Activated CD8-positive, alpha-beta memory T cell treated with anti-CD3 and anti-CD28 coated beads, Interleukin-2, amount 10 ng/mL, durations not matched to agents 7 days and 5 days (primary cell): ENCODE data around the gene PCDHGA1. TPM values are rescaled to one million over a fixed set of nuclear protein-coding genes. Genes with fewer than 3 reads are reported as not detected.

ENCODE experiments used
- ATAC-seq: fragments of 150-1000 bp; cut with Tn5 transposase; one replicate; pipeline ENCODE4 v1.10.0; 2021; ENCODE audit warnings: moderate library complexity
- CTCF ChIA-PET: fragments of 350-600 bp; sonication (Branson Sonifier 250); formaldehyde crosslinking; loops from one replicate; lab custom pipeline; 2021; ENCODE audit warnings: antibody characterized with exemption; lab: Charles Lee
- DNase-seq: peaks from one replicate; pipeline ENCODE4 v3.0.0-alpha.2; 2020
- H3K27ac Mint-ChIP-seq: one replicate; pipeline ENCODE4 v1.8.0; 2021; ENCODE audit warnings: mild to moderate bottlenecking, mixed read lengths
- H3K27me3 Mint-ChIP-seq: one replicate; pipeline ENCODE4 v1.8.0; 2021; ENCODE audit warnings: mixed read lengths
- H3K36me3 Mint-ChIP-seq: one replicate; pipeline ENCODE4 v1.8.0; 2021; ENCODE audit warnings: mild to moderate bottlenecking, mixed read lengths
- H3K4me1 Mint-ChIP-seq: one replicate; pipeline ENCODE4 v1.8.0; 2021; ENCODE audit warnings: mixed read lengths
- H3K4me3 Mint-ChIP-seq: one replicate; pipeline ENCODE4 v1.8.0; 2021; ENCODE audit warnings: mild to moderate bottlenecking, moderate library complexity, mixed read lengths
- H3K9me3 Mint-ChIP-seq: one replicate; pipeline ENCODE4 v1.8.0; 2022; ENCODE audit warnings: low read depth, mixed read lengths
- total RNA-seq, 2 experiments: library from RNA; stranded (reverse); gene quantifications; one replicate each; pipeline ENCODE4 v1.2.3, GENCODE V29; 2021

PCDHGA1 gene
- total RNA-seq, 2 experiments from 2014 or later = not detected

DNA sequence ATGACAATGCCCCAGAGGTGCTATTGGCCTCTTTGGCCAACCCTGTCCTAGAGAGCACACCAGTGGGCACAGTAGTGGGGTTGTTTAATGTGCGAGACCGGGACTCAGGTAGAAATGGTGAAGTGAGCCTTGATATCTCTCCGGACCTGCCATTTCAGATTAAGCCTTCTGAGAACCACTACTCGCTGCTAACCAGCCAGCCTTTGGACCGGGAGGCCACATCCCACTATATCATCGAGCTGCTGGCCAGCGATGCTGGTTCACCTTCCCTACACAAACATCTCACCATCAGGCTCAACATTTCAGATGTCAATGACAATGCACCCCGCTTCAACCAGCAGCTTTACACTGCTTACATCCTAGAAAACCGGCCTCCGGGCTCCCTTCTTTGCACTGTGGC lies 160.0 kb downstream of the PCDHGA1 start:
- Mint-ChIP-seq H3K27me3 (peaks cover 85% of the 10 kb centered on the region), H3K4me3 (no peak overlapping the region), H3K9me3 (no peaks in the 10 kb centered on the region), H3K36me3 (peaks cover 2% of the 10 kb centered on the region), H3K4me1 (peaks cover 3% of the 10 kb centered on the region), H3K27ac (no peak overlapping the region)
- DNase-seq (no peak), ATAC-seq (no peak)
- CTCF ChIA-PET = no interaction called here

- no peak overlapping the region for H3K4me3 Mint-ChIP-seq
- H3K27me3 Mint-ChIP-seq = peaks cover 85% of the 10 kb centered on the region
- CTCF ChIA-PET = no interaction called here
- H3K27ac Mint-ChIP-seq = no peak overlapping the region
- DNase-seq (no peak), ATAC-seq (no peak)
- peaks cover 2% of the 10 kb centered on the region for H3K36me3 Mint-ChIP-seq
- peaks cover 3% of the 10 kb centered on the region for H3K4me1 Mint-ChIP-seq
- H3K9me3 Mint-ChIP-seq = no peaks in the 10 kb centered on the region
Observed at GRCh38 chr5:141490771-141491170, 160.5 kb downstream of the PCDHGA1 start.

DNA sequence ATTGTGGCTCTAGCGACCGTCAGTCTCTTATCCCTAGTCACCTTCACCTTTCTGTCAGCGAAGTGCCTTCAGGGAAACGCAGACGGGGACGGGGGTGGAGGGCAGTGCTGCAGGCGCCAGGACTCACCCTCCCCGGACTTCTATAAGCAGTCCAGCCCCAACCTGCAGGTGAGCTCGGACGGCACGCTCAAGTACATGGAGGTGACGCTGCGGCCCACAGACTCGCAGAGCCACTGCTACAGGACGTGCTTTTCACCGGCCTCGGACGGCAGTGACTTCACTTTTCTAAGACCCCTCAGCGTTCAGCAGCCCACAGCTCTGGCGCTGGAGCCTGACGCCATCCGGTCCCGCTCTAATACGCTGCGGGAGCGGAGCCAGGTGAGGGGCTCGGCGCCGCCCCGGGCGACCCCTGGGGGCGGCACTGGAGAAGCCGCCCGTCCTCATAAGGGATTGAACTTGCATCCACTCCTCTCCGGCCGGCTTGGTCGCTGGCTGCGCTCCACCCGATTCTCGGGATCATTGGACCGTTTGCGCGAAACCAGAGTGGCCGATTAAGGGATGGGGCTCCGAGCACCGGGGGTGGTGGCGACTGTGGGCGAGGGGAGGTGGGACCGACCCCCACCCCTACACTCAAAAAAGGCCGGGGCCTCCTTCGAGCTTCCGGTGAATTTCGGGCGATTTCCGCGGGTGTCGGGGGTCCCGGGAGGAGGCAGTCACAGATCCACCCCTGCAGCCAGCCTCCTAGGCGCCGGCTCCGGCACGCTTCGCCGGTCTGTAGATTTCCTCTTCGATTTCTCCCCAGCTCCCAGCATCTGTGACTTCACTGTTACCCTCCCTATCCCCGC lies 161.2 kb downstream of the PCDHGA1 start:
- DNase-seq (no peak), ATAC-seq (no peak)
- H3K36me3 Mint-ChIP-seq = peaks cover 2% of the 10 kb centered on the region
- H3K4me3 Mint-ChIP-seq = no peak overlapping the region
- CTCF ChIA-PET = no interaction called here
- no peak overlapping the region for H3K27ac Mint-ChIP-seq
- H3K4me1 Mint-ChIP-seq = peaks cover 3% of the 10 kb centered on the region
- peaks cover 85% of the 10 kb centered on the region for H3K27me3 Mint-ChIP-seq
- no peaks in the 10 kb centered on the region for H3K9me3 Mint-ChIP-seq

DNA sequence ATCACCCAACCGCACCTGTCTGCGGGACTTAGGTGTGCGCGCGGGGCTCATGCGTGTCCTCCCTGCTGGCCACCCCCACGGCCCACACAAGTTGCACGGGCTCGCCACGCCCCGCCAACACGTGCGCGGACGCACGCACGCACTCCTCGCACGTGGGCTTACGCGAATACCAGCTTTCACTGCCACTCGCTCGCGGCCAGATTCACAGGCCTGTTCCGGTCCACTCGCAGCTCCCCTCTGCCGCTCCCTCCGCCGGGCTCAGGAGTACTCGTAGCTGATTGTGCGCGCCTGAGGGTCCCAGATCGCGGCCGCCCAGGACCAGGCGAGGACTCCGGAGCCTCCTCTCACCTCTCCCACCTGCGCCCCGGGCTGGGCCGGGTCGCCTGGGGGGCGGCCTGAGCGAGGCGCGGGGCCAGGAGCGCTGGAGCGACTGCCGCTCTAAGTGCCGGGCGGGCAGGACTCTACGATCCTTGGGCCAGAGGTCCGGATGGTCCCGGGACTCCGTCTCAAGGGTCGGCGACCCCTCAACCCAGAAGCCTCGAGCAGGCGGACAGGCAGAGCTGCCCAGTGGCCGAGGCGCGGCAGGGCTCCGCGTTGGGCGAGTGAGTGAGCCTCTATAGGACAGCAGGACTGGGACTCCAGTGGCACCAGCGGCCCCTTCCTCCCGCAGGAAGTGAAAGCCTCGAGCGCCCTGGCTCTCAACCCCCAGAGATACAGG lies 162.0 kb downstream of the PCDHGA1 start:
- DNase-seq (no peak), ATAC-seq (no peak)
- Mint-ChIP-seq H3K9me3 (no peaks in the 10 kb centered on the region), H3K27ac (no peak overlapping the region), H3K36me3 (peaks cover 2% of the 10 kb centered on the region), H3K4me3 (no peak overlapping the region), H3K4me1 (peaks cover 3% of the 10 kb centered on the region), H3K27me3 (peaks cover 81% of the 10 kb centered on the region)
- CTCF ChIA-PET = interaction anchor here (0.7 to 1.6 kb wide), 3 partner anchors 17 to 21 kb away, joined by 3 to 4 read pairs (median 3); partner anchors contain the start of gene PCDHGC3

GRCh38 chr5:141493500-141494422 lies 163.4 kb downstream of the PCDHGA1 start:
- no peak for ATAC-seq
- Mint-ChIP-seq H3K27ac (no peak overlapping the region), H3K9me3 (no peaks in the 10 kb centered on the region), H3K4me3 (no peak overlapping the region), H3K4me1 (peaks cover 3% of the 10 kb centered on the region), H3K27me3 (peaks cover 80% of the 10 kb centered on the region), H3K36me3 (peaks cover 2% of the 10 kb centered on the region)
- CTCF ChIA-PET = interaction anchor here (1.2 to 1.6 kb wide), 3 partner anchors 16 to 73 kb away, joined by 3 to 4 read pairs (median 4); partner anchors contain the start of genes PCDHGA11 and PCDHGC3
- DNase-seq = no peak

DNA sequence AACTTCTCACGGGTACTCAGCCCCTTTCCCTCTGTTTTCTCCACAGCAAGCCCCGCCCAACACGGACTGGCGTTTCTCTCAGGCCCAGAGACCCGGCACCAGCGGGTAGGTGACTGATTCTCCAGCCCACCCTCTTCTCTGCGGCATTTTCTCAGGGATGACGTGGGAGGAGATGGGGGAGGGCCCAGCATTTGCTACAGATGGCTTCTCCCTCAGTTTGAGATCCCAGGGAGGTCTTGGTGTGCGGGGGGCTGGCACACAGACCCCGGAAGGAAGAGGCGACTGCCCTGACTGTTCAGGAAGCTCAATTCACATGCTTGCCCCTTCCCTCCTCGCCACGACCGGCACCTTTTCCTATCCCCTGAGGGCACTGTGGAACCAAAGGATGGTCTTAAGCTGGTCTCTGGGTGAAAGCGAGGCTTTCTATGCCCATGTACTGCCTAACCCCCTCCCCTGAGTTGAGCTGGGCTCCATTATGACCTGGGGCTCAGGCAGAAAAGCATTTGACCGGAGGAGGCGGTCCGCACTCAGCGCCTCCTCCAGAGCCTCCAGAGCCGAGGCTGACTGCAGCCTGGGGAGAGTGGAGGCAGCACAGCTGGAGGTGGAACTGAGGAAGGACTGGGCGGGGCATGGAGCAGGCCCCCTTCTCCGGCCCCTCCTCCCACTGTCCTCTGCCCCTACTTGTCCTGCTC lies 164.6 kb downstream of the PCDHGA1 start:
- Mint-ChIP-seq H3K27me3 (peaks cover 77% of the 10 kb centered on the region), H3K4me1 (peaks cover 3% of the 10 kb centered on the region), H3K36me3 (peaks cover 2% of the 10 kb centered on the region), H3K9me3 (no peaks in the 10 kb centered on the region), H3K4me3 (no peak overlapping the region), H3K27ac (no peak overlapping the region)
- DNase-seq (no peak), ATAC-seq (no peak)
- CTCF ChIA-PET = interaction anchor here (1.5 kb wide), 1 partner anchor 74 kb away, joined by 4 read pairs; the partner anchor contains the start of gene PCDHGA11

- DNase-seq (no peak), ATAC-seq (no peak)
- Mint-ChIP-seq H3K4me3 (no peak overlapping the region), H3K27ac (no peak overlapping the region), H3K9me3 (no peaks in the 10 kb centered on the region), H3K27me3 (peaks cover 71% of the 10 kb centered on the region), H3K36me3 (peaks cover 2% of the 10 kb centered on the region), H3K4me1 (peaks cover 3% of the 10 kb centered on the region)
- CTCF ChIA-PET = no interaction called here
Observed at GRCh38 chr5:141495453-141495811, 165.1 kb downstream of the PCDHGA1 start.

- ATAC-seq (no peak), DNase-seq (no peak)
- Mint-ChIP-seq H3K27ac (no peak overlapping the region), H3K36me3 (peaks cover 2% of the 10 kb centered on the region), H3K27me3 (peaks cover 65% of the 10 kb centered on the region), H3K9me3 (no peaks in the 10 kb centered on the region), H3K4me3 (no peak overlapping the region), H3K4me1 (peaks cover 3% of the 10 kb centered on the region)
- CTCF ChIA-PET = interaction anchor here (1.2 kb wide), 2 partner anchors 17 to 89 kb away, joined by 3 read pairs; no protein-coding TSS in a partner anchor
Observed at GRCh38 chr5:141496038-141496437, 165.7 kb downstream of the PCDHGA1 start.

GRCh38 chr5:141501761-141502160 lies 171.4 kb downstream of the PCDHGA1 start:
- ATAC-seq (no peak), DNase-seq (no peak)
- Mint-ChIP-seq H3K4me1 (no peaks in the 10 kb centered on the region), H3K9me3 (no peaks in the 10 kb centered on the region), H3K27me3 (peaks cover 10% of the 10 kb centered on the region), H3K4me3 (no peak overlapping the region), H3K27ac (no peak overlapping the region), H3K36me3 (no peaks in the 10 kb centered on the region)
- CTCF ChIA-PET = interaction anchor here (1.0 to 1.4 kb wide), 2 partner anchors 11 to 23 kb away, joined by 4 to 7 read pairs; no protein-coding TSS in a partner anchor

DNA sequence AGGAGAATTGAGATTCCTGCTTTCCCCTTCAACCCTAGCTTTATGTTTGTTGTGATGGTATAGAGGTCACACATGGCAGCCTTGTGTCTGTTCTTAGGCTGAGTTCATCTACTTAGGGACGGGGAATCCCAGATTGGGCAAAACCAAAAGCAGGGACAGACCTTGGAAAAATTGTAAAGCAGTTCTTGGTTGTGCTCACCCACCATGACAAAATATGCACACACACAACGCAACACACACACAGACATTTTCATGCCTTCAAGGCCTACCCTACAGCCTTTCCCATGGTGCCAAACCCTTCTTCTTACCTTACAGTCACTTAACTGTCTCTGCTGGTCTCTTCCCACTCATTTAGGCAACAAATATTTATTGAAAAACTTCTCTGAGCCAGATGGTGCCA lies 173.4 kb downstream of the PCDHGA1 start:
- no peak for ATAC-seq
- no peak overlapping the region for H3K4me3 Mint-ChIP-seq
- no peaks in the 10 kb centered on the region for H3K36me3 Mint-ChIP-seq
- H3K27ac Mint-ChIP-seq = no peak overlapping the region
- peaks cover 2% of the 10 kb centered on the region for H3K27me3 Mint-ChIP-seq
- DNase-seq = no peak
- no peaks in the 10 kb centered on the region for H3K9me3 Mint-ChIP-seq
- H3K4me1 Mint-ChIP-seq = no peaks in the 10 kb centered on the region
- CTCF ChIA-PET = no interaction called here

DNA sequence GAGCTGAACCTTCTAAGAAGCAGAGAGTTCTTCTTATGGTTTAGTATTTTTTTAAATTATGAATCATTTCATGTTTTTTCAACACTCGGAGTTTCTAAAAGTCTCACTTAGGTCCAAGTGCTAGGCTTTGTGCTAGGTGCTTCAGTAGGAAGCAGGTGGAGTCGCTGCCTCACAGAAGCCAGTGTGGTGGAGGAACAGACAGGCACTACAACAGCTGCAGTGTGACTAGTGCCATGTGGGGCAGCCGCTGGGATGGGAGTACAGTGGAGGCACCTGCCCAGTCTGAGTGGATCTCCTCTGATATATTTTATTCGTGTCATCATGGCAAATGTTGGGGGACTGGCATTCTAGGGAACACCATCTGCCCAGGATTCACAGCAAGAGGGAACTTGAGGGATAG lies 173.9 kb downstream of the PCDHGA1 start:
- no peaks in the 10 kb centered on the region for H3K9me3 Mint-ChIP-seq
- CTCF ChIA-PET = interaction anchor here (1.0 kb wide), 1 partner anchor 9 kb away, joined by 3 read pairs; no protein-coding TSS in a partner anchor
- H3K27me3 Mint-ChIP-seq = peaks cover 2% of the 10 kb centered on the region
- no peaks in the 10 kb centered on the region for H3K36me3 Mint-ChIP-seq
- H3K27ac Mint-ChIP-seq = no peak overlapping the region
- ATAC-seq (no peak), DNase-seq (no peak)
- H3K4me3 Mint-ChIP-seq = no peak overlapping the region
- peaks cover 3% of the 10 kb centered on the region for H3K4me1 Mint-ChIP-seq

GRCh38 chr5:141506381-141507155 lies 176.3 kb downstream of the PCDHGA1 start:
- no peaks in the 10 kb centered on the region for H3K9me3 Mint-ChIP-seq
- no peak overlapping the region for H3K4me3 Mint-ChIP-seq
- DNase-seq = no peak
- no peaks in the 10 kb centered on the region for H3K36me3 Mint-ChIP-seq
- no peak overlapping the region for H3K27ac Mint-ChIP-seq
- peaks cover 8% of the 10 kb centered on the region for H3K4me1 Mint-ChIP-seq
- ATAC-seq = no peak
- CTCF ChIA-PET = interaction anchor here (0.7 to 1.2 kb wide), 2 partner anchors 18 to 86 kb away, joined by 3 read pairs; partner anchors contain the start of gene PCDHGA11
- H3K27me3 Mint-ChIP-seq = peaks cover 3% of the 10 kb centered on the region
